GM21576 (cell line): ENCODE results near the gene SPATA24.
"Not testable (repeated sequence)": the region's sequence is repeated elsewhere in the genome, so short reads cannot be mapped to it uniquely, and the experiment has no call there.

Experiments used
- ATAC-seq: cut with Tn5 transposase; IDR thresholded peaks from one replicate; pipeline ENCODE4 v1.9.1; 2021; ENCODE audit warnings: mild to moderate bottlenecking, moderate library complexity; ENCODE audit not compliant: unreplicated experiment

The SPATA24 gene, protein sequence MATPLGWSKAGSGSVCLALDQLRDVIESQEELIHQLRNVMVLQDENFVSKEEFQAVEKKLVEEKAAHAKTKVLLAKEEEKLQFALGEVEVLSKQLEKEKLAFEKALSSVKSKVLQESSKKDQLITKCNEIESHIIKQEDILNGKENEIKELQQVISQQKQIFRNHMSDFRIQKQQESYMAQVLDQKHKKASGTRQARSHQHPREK

DNA sequence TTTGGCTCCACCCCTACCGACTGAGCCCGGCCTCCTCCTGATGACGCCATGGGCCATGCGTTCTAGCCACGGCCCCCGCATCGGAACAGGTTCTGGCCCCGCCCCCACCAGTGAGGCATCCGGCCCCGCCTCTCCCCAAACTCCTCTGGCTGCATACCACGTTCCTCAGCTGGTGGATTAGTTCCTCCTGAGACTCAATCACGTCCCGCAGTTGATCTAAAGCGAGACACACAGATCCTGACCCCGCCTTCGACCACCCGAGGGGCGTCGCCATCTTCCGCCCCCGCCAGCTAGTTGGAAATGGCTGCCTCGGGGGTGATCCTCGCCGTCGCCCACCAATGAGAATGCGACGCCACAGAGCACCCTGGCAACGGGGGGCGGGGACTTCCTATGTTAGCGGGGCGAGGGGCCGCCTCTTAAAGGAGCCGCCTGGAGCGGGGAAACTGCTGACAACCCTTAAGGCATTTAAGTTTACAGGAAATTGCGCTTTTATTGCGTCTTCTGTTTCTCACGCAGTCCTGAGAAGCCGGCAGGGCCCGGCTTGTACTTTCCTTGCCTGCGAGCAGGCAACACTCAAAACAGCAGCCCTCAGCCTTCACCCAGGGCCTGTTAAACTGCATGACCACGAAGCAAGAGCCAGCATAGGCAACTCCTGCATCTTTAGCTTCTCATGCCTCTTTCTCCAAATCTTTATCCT lies at the start of gene SPATA24:
Gene SPATA24 (minus strand): TSS at position 303 of the 697 bp plus-strand sequence. CDS start 29 bp downstream, at position 274.
- ATAC-seq = peak; percentile 72

DNA sequence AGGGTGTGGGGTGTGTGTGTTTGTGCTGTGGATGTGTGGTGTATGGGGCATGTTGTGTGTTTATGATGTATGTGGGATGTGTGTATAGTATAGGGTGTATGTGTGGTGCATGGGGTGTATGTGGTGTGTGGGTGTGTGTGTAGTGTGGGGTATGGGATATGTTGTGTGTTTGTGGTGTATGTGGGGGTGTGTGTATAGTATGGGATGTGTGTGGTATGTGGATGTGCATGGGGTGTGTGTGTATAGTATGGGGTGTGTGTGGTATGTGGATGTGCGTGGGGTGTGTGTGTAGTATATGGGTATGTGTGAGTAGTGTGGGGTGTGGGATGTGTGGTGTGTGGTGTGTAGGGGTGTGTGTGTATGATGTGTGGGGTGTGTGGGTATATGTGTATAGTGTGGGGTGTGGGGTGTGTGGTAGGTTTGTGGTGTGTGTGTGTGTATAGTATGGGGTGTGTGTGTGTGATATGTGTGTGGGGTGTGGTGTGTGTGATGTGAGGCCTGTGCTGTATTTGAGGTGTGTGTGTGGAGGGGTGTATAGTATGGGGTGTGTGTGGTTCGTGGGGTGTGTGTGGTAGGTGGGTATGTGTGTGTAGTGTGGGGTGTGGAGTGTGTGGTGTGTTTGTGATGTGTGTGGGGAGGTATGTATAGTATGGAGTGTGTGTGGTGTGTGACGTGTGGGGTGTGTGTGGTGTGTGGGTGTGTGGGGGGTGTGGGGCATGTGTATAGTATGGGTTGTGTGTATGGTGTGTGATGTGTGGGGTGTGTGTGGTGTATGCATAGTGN lies 48.2 kb upstream of the SPATA24 start:
- no peak for ATAC-seq

DNA sequence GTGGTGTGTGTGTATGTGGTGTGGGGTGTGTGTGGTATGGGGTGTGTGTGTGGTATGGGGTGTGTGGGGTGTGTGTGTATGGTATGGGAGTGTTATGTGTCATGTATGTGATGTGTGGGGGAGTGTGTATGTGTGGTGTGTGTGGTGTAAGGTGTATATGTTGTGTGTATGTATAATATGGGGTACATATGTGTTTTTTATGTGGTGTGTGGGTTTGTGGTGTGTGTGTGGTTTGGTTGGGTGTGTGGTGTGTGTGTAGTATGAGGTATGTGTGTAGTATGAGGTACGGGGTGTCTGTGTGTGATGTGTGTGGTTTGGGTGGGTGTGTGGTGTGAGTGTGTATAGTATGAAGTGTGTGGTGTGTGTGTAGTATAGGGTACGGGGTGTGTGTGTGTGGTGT lies 47.3 kb upstream of the SPATA24 start:
- ATAC-seq = no peak

DNA sequence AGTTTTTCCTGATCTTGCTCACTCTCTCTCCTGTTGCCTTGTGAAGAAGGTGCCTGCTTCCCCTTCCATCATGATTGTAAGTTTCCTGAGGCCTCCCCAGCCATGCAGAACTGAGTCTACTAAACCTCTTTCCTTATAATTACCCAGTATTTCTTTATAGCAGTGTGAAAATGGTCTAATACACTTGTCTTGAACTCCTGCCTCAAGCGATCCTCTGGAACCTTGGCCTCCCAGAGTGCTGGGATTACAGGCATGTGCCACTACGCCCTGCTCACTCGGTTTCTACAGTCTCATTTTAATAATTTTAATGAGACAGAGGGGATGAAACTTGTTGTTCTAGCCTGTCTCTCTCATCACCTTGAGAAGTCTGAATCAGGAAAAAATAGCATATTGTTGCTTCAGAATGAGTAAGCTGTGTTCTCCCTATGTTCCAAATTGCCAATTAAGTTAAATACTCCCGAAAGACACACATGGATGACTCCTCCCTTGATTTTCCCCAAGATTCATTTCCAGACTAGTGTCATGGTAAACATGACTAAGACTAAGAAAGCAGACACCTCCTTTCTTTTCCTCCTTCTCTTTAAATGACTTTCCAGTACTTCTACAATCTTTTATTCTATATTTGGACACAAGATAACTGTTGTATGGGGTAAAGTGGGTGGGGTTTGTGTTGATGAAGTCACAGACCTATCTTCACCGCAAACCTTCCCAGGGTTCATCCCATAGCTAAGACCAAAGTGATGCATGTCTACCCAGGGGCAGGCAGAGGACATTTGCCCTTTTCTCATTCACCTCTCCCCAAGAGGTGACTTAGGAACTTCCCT lies 43.3 kb upstream of the SPATA24 start:
- no peak for ATAC-seq

GRCh38 chr5:139445325-139446170 lies 41.7 kb upstream of the SPATA24 start:
- ATAC-seq = no peak

DNA sequence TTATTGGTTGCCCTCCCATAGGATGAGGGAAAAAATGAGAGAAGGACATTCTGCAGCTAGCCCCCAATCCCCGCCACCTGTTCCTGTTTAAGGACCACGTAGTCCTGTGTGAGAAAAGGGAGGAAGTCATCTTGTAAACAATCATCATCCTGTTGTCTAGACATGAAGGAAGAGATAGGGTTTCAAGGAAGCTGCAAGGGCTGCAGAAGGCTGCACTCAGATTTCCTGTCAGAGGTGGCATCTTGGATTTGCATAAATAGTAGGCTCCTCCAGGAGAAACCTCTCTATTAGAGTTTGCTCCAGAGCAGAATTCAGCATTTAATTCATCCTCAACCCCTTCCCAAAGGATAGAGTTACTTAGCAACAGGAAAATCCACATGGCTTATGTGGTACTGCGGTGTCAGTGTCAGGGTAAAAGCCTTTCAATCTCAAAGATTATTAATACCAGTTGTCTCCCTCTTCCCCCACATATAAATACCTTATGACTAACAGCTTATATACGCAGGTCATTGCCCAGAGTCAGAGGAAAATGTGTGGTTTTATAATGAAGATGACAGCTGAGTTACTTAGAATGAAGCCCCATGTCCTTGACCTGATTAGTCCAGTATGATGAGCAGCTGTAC lies 40.1 kb upstream of the SPATA24 start:
- no peak for ATAC-seq

- ATAC-seq = not testable (repeated sequence)
Observed at GRCh38 chr5:139440416-139440815, 36.5 kb upstream of the SPATA24 start.

- ATAC-seq = peak; percentile 89
Observed at GRCh38 chr5:139439013-139439903, 35.4 kb upstream of the SPATA24 start, which contains the start of gene DNAJC18. Gene DNAJC18, minus strand, starts transcription at chr5:139439525. Its CDS starts 80 bp downstream, at chr5:139439445.

- ATAC-seq = no peak
Observed at GRCh38 chr5:139438707-139439012, 34.8 kb upstream of the SPATA24 start.

- no peak for ATAC-seq
Observed at GRCh38 chr5:139435676-139436075, 31.8 kb upstream of the SPATA24 start.

- ATAC-seq = no peak
Observed at GRCh38 chr5:139431706-139432105, 27.8 kb upstream of the SPATA24 start.

GRCh38 chr5:139430015-139430414 lies 26.1 kb upstream of the SPATA24 start:
- ATAC-seq = no peak

GRCh38 chr5:139426203-139426885 lies 22.5 kb upstream of the SPATA24 start:
- no peak for ATAC-seq

DNA sequence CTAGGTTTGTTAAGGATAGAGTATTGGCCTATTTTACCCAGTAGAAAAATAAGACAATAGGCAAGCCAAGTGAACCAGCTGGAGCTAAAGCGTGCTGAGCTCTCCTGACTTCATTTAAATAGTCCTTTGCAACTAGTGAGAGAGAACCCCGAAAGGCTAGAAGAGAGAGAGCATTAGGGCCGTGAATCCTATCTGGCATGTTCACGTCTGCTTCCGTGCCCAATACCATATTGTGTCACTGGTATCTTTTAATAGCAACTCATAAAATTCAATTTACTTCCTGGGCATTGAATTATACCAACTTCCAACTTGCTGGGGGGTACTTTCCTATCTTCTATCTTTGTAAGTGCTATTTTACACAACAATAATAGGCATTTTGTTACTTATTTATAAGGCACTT lies 21.6 kb upstream of the SPATA24 start:
- ATAC-seq = no peak

GRCh38 chr5:139422307-139422893 lies 18.5 kb upstream of the SPATA24 start:
- ATAC-seq = no peak

DNA sequence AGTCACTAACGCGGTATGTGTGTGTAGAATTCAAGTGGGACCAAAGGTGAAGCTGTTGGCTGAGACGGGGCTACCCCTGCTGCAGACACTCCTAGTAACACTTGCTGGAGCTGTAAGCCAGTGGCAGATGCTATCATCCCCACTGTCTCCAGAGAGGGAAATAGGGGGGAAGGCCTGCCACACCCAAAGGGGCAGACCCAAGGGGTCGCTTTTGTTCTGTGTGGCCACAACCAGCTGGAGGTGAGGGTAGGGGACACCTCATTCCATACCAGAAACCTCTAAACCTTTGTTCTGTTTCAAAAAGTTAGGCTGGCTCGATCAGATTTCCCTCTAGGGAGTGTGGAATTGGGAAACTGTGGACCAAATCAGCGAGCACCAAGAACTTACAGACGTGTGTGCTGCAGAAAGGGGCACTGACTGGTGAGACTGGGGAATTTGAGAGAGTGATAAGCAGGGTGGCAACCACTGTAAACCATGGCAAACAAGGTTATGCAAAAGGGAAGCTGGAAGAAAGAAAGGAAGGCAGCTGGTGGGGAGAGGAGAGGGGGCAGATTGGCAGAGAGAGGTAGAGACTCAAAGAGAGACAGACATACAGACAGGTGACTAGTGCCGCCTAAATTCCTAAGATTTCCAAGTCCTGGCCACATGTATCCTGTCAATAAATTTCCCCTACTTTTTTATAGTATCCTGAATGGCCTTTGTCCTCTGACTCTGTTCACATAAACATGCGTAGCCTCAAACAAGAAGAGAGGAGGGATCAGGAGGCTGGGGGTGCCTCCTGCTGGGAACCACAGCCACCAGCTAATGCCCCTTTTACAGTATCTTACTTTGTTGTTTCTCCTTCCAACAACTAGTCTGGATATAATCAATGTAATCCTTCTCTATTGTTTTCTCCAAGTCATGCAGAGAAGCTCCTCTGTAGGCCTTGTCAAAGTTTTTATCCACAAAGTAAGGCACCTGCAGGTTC lies 15.6 kb upstream of the SPATA24 start:
- no peak for ATAC-seq

DNA sequence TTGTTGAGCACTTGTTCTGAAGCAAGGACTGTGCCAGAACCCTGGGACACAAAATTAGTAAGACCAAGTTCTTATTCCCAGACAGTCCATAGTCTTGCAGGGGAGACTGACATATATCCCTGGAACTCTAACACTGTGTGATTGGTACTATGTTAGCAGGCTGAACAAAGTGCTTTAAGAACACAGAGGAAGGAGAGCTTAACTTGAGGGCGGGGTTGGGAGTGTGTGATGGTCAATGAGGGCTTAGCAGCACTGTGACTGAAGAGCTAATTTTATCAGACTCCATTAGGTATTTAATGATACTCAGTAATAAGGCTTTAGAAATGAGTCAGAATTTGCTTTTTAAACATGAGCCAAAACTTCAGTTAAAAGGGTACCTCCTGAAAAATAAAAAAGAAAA lies 14.9 kb upstream of the SPATA24 start:
- no peak for ATAC-seq
